Measurements from ENCODE around the gene MTUS2. TPM values are rescaled to one million over a fixed set of nuclear protein-coding genes. Genes with fewer than 3 reads are reported as not detected.

The MTUS2 gene
- total and polyA plus RNA-seq, 2 of the 8 experiments (the other 6 are each of a cell fraction or from before 2014, with no cell fraction given): 0.18 to 0.80 TPM

- TF ChIP-seq TAF1 (IDR thresholded peaks at IDR 0.05; ENCODE audit: low read depth, low read length): no peak
- no peak for TF ChIP-seq HDAC2 (IDR thresholded peaks at IDR 0.05; ENCODE audit: borderline replicate concordance in 1 of 2, low read depth in 2 of 2, low read length in 2 of 2)
- no peak for TF ChIP-seq SIX5 (IDR thresholded peaks at IDR 0.05; ENCODE audit: low read depth, low read length)
Measured at GRCh38 chr13:29131881-29132668, 311.9 kb downstream of the MTUS2 start (continued).
